Ovary (tissue), 3 donors: ENCODE measurements around the gene RBPJ.

Source experiments
- CTCF ChIP-seq, 3 donors: fragments of 450-650 bp in 2 of 3; fragments of 200-600 bp in 1 of 3; IDR thresholded peaks; one replicate each; pipeline versions ENCODE4 v1.5.1 to v1.8.0; 2016 to 2022; ENCODE audit warnings: antibody characterized with exemption in 3 of 3, mild to moderate bottlenecking in 1 of 3
- EP300 ChIP-seq: sonication (generic); formaldehyde crosslinking; IDR thresholded peaks from one replicate; pipeline ENCODE4 v1.6.1; 2017; ENCODE audit warnings: antibody characterized with exemption
- POLR2A ChIP-seq: fragments of 450-650 bp; IDR thresholded peaks from one replicate; pipeline ENCODE4 v1.6.1; 2017; ENCODE audit warnings: antibody characterized with exemption, mild to moderate bottlenecking, moderate library complexity
- donor health status: DM: no; HTN: no; CAD: no.

DNA sequence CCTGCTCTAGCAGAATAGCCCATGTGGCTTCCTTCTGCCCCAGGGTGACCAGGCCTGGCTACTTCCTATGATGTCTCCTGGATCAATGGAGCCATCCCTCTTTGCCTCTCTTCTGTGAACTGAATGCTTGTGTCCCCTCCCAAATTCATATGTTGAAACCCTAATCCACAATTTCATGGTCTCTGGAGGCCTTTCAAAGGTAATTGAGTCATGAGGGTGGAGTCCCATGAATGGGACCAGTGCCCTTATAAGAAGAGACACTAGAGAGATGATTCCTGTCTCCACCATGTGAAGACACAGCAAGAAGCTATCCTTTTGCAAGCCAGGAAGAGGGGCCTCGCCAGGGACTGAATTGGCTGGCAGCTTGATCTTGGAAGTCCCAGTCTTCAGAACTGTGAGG, 151.1 kb downstream of the RBPJ start:
- TF ChIP-seq CTCF (IDR thresholded peaks at IDR 0.05) (no peak), POLR2A (no peak), EP300 (no peak)
